Measurements from ENCODE around the gene IL17RC. TPM values are rescaled to one million over a fixed set of nuclear protein-coding genes. Genes with fewer than 3 reads are reported as not detected.
A peak's percentile ranks its signal among the peaks of the same experiment; 100 is the strongest.

The IL17RC gene
- total RNA-seq, 1 donor from 2014 or later = 35.0 TPM

- Histone ChIP-seq H3K4me3 (peak overlapping the region; percentile 82), H3K27ac (replicated peaks) (peak overlapping the region; percentile 87), H3K4me1 (peaks cover 37% of the 10 kb centered on the region), H3K36me3 (peaks cover 20% of the 10 kb centered on the region), H3K9me3 (replicated peaks) (no peaks in the 10 kb centered on the region), H3K27me3 (ENCODE audit: low read depth) (no peaks in the 10 kb centered on the region)
- DNase-seq = peak; percentile 72
- intact Hi-C loops (cut with micrococcal nuclease) = no loop called here
- peak; percentile 58 for TF ChIP-seq CTCF (IDR thresholded peaks at IDR 0.05; ENCODE audit: borderline replicate concordance)
These were observed 30.4 kb downstream of the IL17RC start for GRCh38 chr3:9947025-9947995.

GRCh38 chr3:9948586-9948985, 31.7 kb downstream of the IL17RC start:
- H3K36me3 ChIP-seq = peaks cover 9% of the 10 kb centered on the region
- H3K4me1 ChIP-seq = peaks cover 40% of the 10 kb centered on the region
- DNase-seq = no peak
- H3K27me3 ChIP-seq (ENCODE audit: low read depth) = no peaks in the 10 kb centered on the region
- H3K9me3 ChIP-seq (replicated peaks) = no peaks in the 10 kb centered on the region
- intact Hi-C loops (cut with micrococcal nuclease) = no loop called here
- no peak overlapping the region for H3K4me3 ChIP-seq
- H3K27ac ChIP-seq (replicated peaks) = no peak overlapping the region
- no peak for TF ChIP-seq CTCF (IDR thresholded peaks at IDR 0.05; ENCODE audit: borderline replicate concordance)

- no peaks in the 10 kb centered on the region for H3K9me3 ChIP-seq (replicated peaks)
- no peak for TF ChIP-seq CTCF (IDR thresholded peaks at IDR 0.05; ENCODE audit: borderline replicate concordance)
- H3K36me3 ChIP-seq = peaks cover 3% of the 10 kb centered on the region
- no peak overlapping the region for H3K27ac ChIP-seq (replicated peaks)
- DNase-seq = no peak
- intact Hi-C loops (cut with micrococcal nuclease) = no loop called here
- H3K4me1 ChIP-seq = peaks cover 40% of the 10 kb centered on the region
- no peaks in the 10 kb centered on the region for H3K27me3 ChIP-seq (ENCODE audit: low read depth)
- no peak overlapping the region for H3K4me3 ChIP-seq
These were observed 32.2 kb downstream of the IL17RC start for GRCh38 chr3:9949115-9949514.

GRCh38 chr3:9949626-9950025, 32.7 kb downstream of the IL17RC start:
- no peak for TF ChIP-seq CTCF (IDR thresholded peaks at IDR 0.05; ENCODE audit: borderline replicate concordance)
- no peak for DNase-seq
- H3K27ac ChIP-seq (replicated peaks) = no peak overlapping the region
- no peak overlapping the region for H3K4me3 ChIP-seq
- intact Hi-C loops (cut with micrococcal nuclease) = no loop called here
- H3K9me3 ChIP-seq (replicated peaks) = no peaks in the 10 kb centered on the region
- no peaks in the 10 kb centered on the region for H3K36me3 ChIP-seq
- no peaks in the 10 kb centered on the region for H3K27me3 ChIP-seq (ENCODE audit: low read depth)
- peaks cover 40% of the 10 kb centered on the region for H3K4me1 ChIP-seq

GRCh38 chr3:9951126-9951525, 34.2 kb downstream of the IL17RC start:
- intact Hi-C loops (cut with micrococcal nuclease) = no loop called here
- Histone ChIP-seq H3K4me3 (no peak overlapping the region), H3K27me3 (ENCODE audit: low read depth) (no peaks in the 10 kb centered on the region), H3K9me3 (replicated peaks) (no peaks in the 10 kb centered on the region), H3K36me3 (no peaks in the 10 kb centered on the region), H3K27ac (replicated peaks) (no peak overlapping the region), H3K4me1 (peaks cover 32% of the 10 kb centered on the region)
- DNase-seq = no peak
- no peak for TF ChIP-seq CTCF (IDR thresholded peaks at IDR 0.05; ENCODE audit: borderline replicate concordance)
